Activated CD8-positive, alpha-beta T cell treated with anti-CD3 and anti-CD28 coated beads for 36 hours (primary cell): ENCODE measurements around the gene UFSP2. TPM values are rescaled to one million over a fixed set of nuclear protein-coding genes. Genes with fewer than 3 reads are reported as not detected.

Source experiments
- ATAC-seq: fragments of 200-7000 bp; cut with Tn5 transposase; one replicate; pipeline ENCODE4 v1.10.0; 2021; ENCODE audit warnings: mild to moderate bottlenecking, moderate library complexity
- CTCF ChIA-PET: fragments of 350-600 bp; sonication (Branson Sonifier 250); formaldehyde crosslinking; loops from one replicate; lab custom pipeline; 2021; ENCODE audit warnings: antibody characterized with exemption; lab: Charles Lee
- POLR2A ChIA-PET: fragments of 350-600 bp; sonication (Branson Sonifier 250); formaldehyde crosslinking; loops from one replicate; lab custom pipeline; 2021; ENCODE audit warnings: antibody characterized with exemption; lab: Charles Lee
- DNase-seq: peaks from one replicate; pipeline ENCODE4 v3.0.0-alpha.2; 2020
- H3K27ac Mint-ChIP-seq: one replicate; pipeline ENCODE4 v1.8.0; 2021; ENCODE audit warnings: mild to moderate bottlenecking, mixed read lengths
- H3K27me3 Mint-ChIP-seq: one replicate; pipeline ENCODE4 v1.8.0; 2021; ENCODE audit warnings: mixed read lengths
- H3K36me3 Mint-ChIP-seq: one replicate; pipeline ENCODE4 v1.8.0; 2021; ENCODE audit warnings: low read depth, mixed read lengths
- H3K4me1 Mint-ChIP-seq: one replicate; pipeline ENCODE4 v1.8.0; 2021; ENCODE audit warnings: low read depth, mixed read lengths
- H3K4me3 Mint-ChIP-seq: one replicate; pipeline ENCODE4 v1.8.0; 2021; ENCODE audit warnings: mild to moderate bottlenecking, moderate library complexity, mixed read lengths
- H3K9me3 Mint-ChIP-seq: one replicate; pipeline ENCODE4 v1.8.0; 2021; ENCODE audit warnings: mixed read lengths
- intact Hi-C: fragments of 100-400 bp; cut with micrococcal nuclease; formaldehyde crosslinking; loops from one replicate; pipeline ENCODE4 v1.10.0; 2022
- total RNA-seq, 2 experiments: library from RNA; stranded (reverse); gene quantifications; one replicate each; pipeline ENCODE4 v1.2.3, GENCODE V29; 2021
- TF ChIP-seq, protein P1 (sequence below): fragments of 200-600 bp; IDR thresholded peaks from one replicate; pipeline ENCODE4 v1.8.0; 2022; ENCODE audit warnings: antibody characterized with exemption, mild to moderate bottlenecking

Gene UFSP2
- total RNA-seq, 2 experiments from 2014 or later, result 32.0 to 36.1 TPM

DNA sequence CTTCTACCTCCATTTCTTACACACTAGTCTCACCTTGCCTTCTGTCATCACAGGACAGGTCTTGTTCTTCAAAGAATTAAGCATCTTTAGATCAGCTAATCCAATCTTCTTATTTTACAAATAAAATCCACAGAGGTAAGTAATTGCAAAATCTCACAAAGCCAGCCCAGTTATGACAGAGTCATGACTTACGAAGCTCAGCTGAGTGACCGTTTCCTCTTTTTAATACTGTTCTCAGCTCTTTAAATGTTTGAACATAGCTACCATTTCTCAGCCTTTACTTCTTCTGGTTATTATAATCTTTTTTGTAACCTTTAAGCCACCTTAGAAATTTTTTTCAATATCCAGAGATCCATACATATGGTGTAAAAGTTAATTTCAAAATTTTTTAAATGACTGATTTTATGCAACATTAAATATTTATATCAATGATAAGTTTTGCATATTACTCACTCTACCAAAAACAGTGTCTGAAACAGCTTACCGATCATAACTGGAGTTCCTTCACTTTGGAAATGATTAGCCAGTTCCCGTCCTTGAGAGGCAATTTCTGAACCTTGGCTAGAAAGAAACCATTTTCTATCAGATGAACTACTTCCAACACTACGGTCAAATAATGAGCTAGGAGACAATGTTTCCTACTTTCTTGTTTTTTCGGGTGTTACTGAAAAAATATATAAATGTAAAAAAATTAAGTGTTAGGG, 20.3 kb downstream of the UFSP2 start:
- ChIA-PET CTCF (interaction anchor here (0.6 to 1.5 kb wide), 2 partner anchors 220 to 832 kb away, joined by 3 to 4 read pairs; no protein-coding TSS in a partner anchor), POLR2A (interaction anchor here (1.6 kb wide), 1 partner anchor 10 kb away, joined by 4 read pairs; the partner anchor contains the start of gene LRP2BP)
- no peak overlapping the region for H3K4me3 Mint-ChIP-seq
- ATAC-seq (no peak), DNase-seq (no peak)
- H3K9me3 Mint-ChIP-seq, result no peaks in the 10 kb centered on the region
- H3K36me3 Mint-ChIP-seq, result peaks cover 30% of the 10 kb centered on the region
- no peak overlapping the region for H3K27ac Mint-ChIP-seq
- intact Hi-C loops, result no loop called here
- H3K4me1 Mint-ChIP-seq, result peaks cover 7% of the 10 kb centered on the region
- H3K27me3 Mint-ChIP-seq, result no peaks in the 10 kb centered on the region
- TF ChIP-seq, protein P1, sequence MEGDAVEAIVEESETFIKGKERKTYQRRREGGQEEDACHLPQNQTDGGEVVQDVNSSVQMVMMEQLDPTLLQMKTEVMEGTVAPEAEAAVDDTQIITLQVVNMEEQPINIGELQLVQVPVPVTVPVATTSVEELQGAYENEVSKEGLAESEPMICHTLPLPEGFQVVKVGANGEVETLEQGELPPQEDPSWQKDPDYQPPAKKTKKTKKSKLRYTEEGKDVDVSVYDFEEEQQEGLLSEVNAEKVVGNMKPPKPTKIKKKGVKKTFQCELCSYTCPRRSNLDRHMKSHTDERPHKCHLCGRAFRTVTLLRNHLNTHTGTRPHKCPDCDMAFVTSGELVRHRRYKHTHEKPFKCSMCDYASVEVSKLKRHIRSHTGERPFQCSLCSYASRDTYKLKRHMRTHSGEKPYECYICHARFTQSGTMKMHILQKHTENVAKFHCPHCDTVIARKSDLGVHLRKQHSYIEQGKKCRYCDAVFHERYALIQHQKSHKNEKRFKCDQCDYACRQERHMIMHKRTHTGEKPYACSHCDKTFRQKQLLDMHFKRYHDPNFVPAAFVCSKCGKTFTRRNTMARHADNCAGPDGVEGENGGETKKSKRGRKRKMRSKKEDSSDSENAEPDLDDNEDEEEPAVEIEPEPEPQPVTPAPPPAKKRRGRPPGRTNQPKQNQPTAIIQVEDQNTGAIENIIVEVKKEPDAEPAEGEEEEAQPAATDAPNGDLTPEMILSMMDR, result no peak

DNA sequence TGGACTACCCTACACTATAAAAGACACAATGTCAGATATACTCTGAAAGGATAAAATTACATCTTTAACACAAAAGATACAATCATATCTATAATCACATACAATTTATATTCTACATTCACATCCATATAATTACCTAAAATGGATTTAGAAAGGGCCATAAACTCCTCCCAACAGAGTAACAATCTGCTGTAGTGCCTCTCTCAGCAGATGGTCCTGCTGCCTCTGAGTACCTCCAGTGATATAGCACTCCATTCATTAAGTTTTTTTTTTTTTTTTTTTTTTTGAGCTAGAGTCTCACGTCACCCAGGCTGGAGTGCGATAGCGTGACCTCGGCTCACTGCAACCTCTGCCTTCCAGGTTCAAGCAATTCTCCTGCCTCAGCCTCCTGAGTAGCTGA, 21.7 kb downstream of the UFSP2 start:
- no peak for DNase-seq
- POLR2A ChIA-PET, result interaction anchor here (0.6 kb wide), 1 partner anchor 1061 kb away, joined by 3 read pairs; no protein-coding TSS in a partner anchor
- H3K9me3 Mint-ChIP-seq, result no peaks in the 10 kb centered on the region
- no peak for ATAC-seq
- H3K4me1 Mint-ChIP-seq, result peaks cover 13% of the 10 kb centered on the region
- H3K27ac Mint-ChIP-seq, result no peak overlapping the region
- no peaks in the 10 kb centered on the region for H3K27me3 Mint-ChIP-seq
- peaks cover 37% of the 10 kb centered on the region for H3K36me3 Mint-ChIP-seq
- CTCF ChIA-PET, result no interaction called here
- H3K4me3 Mint-ChIP-seq, result no peak overlapping the region
- TF ChIP-seq, protein P1, result no peak
- intact Hi-C loops, result no loop called here

DNA sequence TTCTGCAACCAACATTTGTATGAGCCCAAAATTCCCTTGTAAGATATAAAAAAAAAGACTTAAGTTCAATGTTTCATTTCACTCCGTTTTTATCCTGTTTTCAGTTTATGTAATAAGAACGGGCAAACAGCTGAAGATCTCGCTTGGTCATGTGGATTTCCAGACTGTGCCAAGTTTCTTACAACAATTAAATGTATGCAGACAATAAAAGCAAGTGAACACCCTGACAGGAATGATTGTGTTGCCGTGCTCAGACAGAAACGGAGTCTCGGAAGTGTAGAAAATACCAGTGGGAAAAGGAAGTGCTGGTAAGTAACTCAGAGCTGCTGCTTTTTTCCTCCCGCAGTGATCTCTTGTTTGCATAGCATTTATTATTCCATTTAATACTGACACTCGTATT, 26.3 kb downstream of the UFSP2 start:
- intact Hi-C loops, result loop anchor here (10.0 kb wide), 1 partner anchor 195 kb away; the partner anchor contains the start of genes CFAP97 and SNX25
- Mint-ChIP-seq H3K9me3 (no peaks in the 10 kb centered on the region), H3K36me3 (peaks cover 52% of the 10 kb centered on the region), H3K27ac (no peak overlapping the region), H3K4me3 (no peak overlapping the region), H3K4me1 (peaks cover 33% of the 10 kb centered on the region), H3K27me3 (no peaks in the 10 kb centered on the region)
- DNase-seq (no peak), ATAC-seq (no peak)
- TF ChIP-seq, protein P1, result no peak
- ChIA-PET POLR2A (no interaction called here), CTCF (interaction anchor here (2.1 kb wide), 1 partner anchor 26 kb away, joined by 7 read pairs; the partner anchor contains the start of gene UFSP2)

DNA sequence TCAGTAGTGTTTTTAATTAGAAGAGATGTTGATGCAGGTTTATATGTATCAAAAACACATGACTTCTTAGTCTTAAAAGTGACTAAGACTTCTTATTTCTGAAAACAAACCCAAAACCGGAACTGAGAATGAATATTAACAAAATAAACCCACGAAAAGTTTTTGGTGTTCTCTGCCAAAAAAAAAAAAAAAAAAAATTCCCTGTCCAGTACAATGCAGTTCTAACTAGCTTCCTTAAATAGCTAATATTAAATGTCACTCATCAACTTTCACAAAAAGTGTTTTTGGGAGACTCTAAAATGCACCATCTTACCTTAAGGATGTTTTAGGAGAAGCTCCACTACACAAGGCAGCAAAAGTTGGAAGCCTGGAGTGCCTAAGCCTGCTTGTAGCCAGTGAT, 27.1 kb downstream of the UFSP2 start:
- no peaks in the 10 kb centered on the region for H3K9me3 Mint-ChIP-seq
- H3K36me3 Mint-ChIP-seq, result peaks cover 57% of the 10 kb centered on the region
- intact Hi-C loops, result loop anchor here (10.0 kb wide), 1 partner anchor 194 kb away; the partner anchor contains the start of genes CFAP97 and SNX25
- ATAC-seq (no peak), DNase-seq (no peak)
- ChIA-PET POLR2A (interaction anchor here (0.6 kb wide), 1 partner anchor 17 kb away, joined by 3 read pairs; no protein-coding TSS in a partner anchor), CTCF (interaction anchor here (2.1 kb wide), 1 partner anchor 27 kb away, joined by 7 read pairs; the partner anchor contains the start of gene UFSP2)
- H3K4me1 Mint-ChIP-seq, result peaks cover 39% of the 10 kb centered on the region
- peak overlapping the region; percentile 94 for H3K4me3 Mint-ChIP-seq
- TF ChIP-seq, protein P1, result no peak
- no peak overlapping the region for H3K27ac Mint-ChIP-seq
- H3K27me3 Mint-ChIP-seq, result no peaks in the 10 kb centered on the region
